IMR-90 (cell line): ENCODE measurements around the gene FRY. TPM values are rescaled to one million over a fixed set of nuclear protein-coding genes. Genes with fewer than 3 reads are reported as not detected.

ENCODE experiments used
- ATAC-seq: fragments of 200-7000 bp; cut with Tn5 transposase; 2 replicates; pipeline ENCODE4 v1.9.1; 2020; ENCODE audit warnings: low read depth, mild to moderate bottlenecking, moderate library complexity
- BruUV-seq: library from RNA; stranded (reverse); fragments of 400-500 nt; replicated peaks from 2 replicates; lab custom pipeline; 2021; lab: Mats Ljungman, UMichigan
- CTCF ChIA-PET: fragments of 300-600 bp; formaldehyde crosslinking; extraction: SDS; loops from one replicate; lab custom pipeline; 2021; ENCODE audit warnings: antibody characterized with exemption; lab: Yijun Ruan, JAX
- POLR2A ChIA-PET: fragments of 300-600 bp; sonication (Branson Sonifier 250); formaldehyde crosslinking; loops from one replicate; lab custom pipeline; 2022; ENCODE audit warnings: antibody characterized with exemption; ENCODE audit not compliant: unreplicated experiment; lab: Charles Lee
- DNase-seq: peaks from one replicate; pipeline ENCODE4 v3.0.0; 2013
- H2AFZ ChIP-seq: replicated peaks from 2 replicates; pipeline ENCODE3; 2013; ENCODE audit warnings: low read length, mild to moderate bottlenecking; ENCODE audit not compliant: poor library complexity
- H2AK5ac ChIP-seq: 2 replicates; pipeline ENCODE4 v1.6.1; 2013; ENCODE audit warnings: low read depth, low read length, inconsistent platforms
- H2AK9ac ChIP-seq: replicated peaks from 2 replicates; pipeline ENCODE3; 2013; ENCODE audit warnings: mild to moderate bottlenecking, low read depth, low read length, moderate library complexity; ENCODE audit not compliant: poor library complexity
- H2BK120ac ChIP-seq: 2 replicates; pipeline ENCODE4 v1.6.1; 2013; ENCODE audit warnings: low read depth, low read length, inconsistent platforms
- H2BK15ac ChIP-seq: 3 replicates; pipeline ENCODE4 v1.6.1; 2013; ENCODE audit warnings: low read depth, low read length, inconsistent platforms
- H2BK20ac ChIP-seq: 2 replicates; pipeline ENCODE4 v1.6.1; 2013; ENCODE audit warnings: low read depth, mild to moderate bottlenecking, inconsistent platforms, low read length, moderate library complexity
- H2BK5ac ChIP-seq: 2 replicates; pipeline ENCODE4 v1.6.1; 2013; ENCODE audit warnings: mild to moderate bottlenecking, low read depth, low read length, inconsistent platforms; ENCODE audit not compliant: poor library complexity, severe bottlenecking
- H3K14ac ChIP-seq: replicated peaks from 2 replicates; pipeline ENCODE4 v1.6.1; 2013; ENCODE audit warnings: low read depth, low read length, inconsistent platforms
- H3K18ac ChIP-seq: 2 replicates; pipeline ENCODE4 v1.6.1; 2013; ENCODE audit warnings: low read depth, low read length, control low read depth
- H3K23ac ChIP-seq: 2 replicates; pipeline ENCODE4 v1.6.1; 2013; ENCODE audit warnings: low read depth, low read length, inconsistent platforms
- H3K27ac ChIP-seq: 2 replicates; pipeline ENCODE4 v1.5.1; 2013; ENCODE audit warnings: mild to moderate bottlenecking, control low read depth, low read length; ENCODE audit not compliant: insufficient read depth
- H3K27me3 ChIP-seq: 2 replicates; pipeline ENCODE4 v1.6.1; 2013; ENCODE audit warnings: low read length; ENCODE audit not compliant: control insufficient read depth, insufficient read depth
- H3K36me3 ChIP-seq: 2 replicates; pipeline ENCODE4 v1.6.1; 2013; ENCODE audit warnings: low read length, mixed read lengths; ENCODE audit not compliant: control insufficient read depth, insufficient read depth
- H3K4ac ChIP-seq: 2 replicates; pipeline ENCODE4 v1.6.1; 2013; ENCODE audit warnings: low read depth, low read length, inconsistent platforms
- H3K4me1 ChIP-seq: 2 replicates; pipeline ENCODE4 v1.6.1; 2013; ENCODE audit warnings: low read length, mixed read lengths; ENCODE audit not compliant: control insufficient read depth, insufficient read depth
- H3K4me2 ChIP-seq: 2 replicates; pipeline ENCODE4 v1.6.1; 2013; ENCODE audit warnings: low read depth, mild to moderate bottlenecking, control low read depth, low read length, moderate library complexity
- H3K4me3 ChIP-seq: 2 replicates; pipeline ENCODE4 v1.5.1; 2013; ENCODE audit warnings: low read depth, mild to moderate bottlenecking, control low read depth, low read length, moderate library complexity; ENCODE audit not compliant: insufficient read depth
- H3K56ac ChIP-seq: 2 replicates; pipeline ENCODE4 v1.6.1; 2013; ENCODE audit warnings: low read length, inconsistent platforms; ENCODE audit not compliant: insufficient read depth; ENCODE audit errors: extremely low read depth
- H3K79me1 ChIP-seq, 2 experiments: 2 replicates each; pipeline ENCODE4 v1.6.1; 2013; ENCODE audit warnings: low read length in 2 of 2, inconsistent platforms in 1 of 2, low read depth in 1 of 2
- H3K9ac ChIP-seq: 2 replicates; pipeline ENCODE4 v1.6.1; 2013; ENCODE audit warnings: low read depth, low read length, control low read depth
- H3K9me1 ChIP-seq: 2 replicates; pipeline ENCODE4 v1.6.1; 2013; ENCODE audit warnings: low read length, inconsistent platforms; ENCODE audit not compliant: insufficient read depth
- H3K9me3 ChIP-seq: 2 replicates; pipeline ENCODE4 v1.6.1; 2013; ENCODE audit warnings: low read length; ENCODE audit not compliant: control insufficient read depth, insufficient read depth
- H4K20me1 ChIP-seq: 2 replicates; pipeline ENCODE4 v1.6.1; 2013; ENCODE audit warnings: low read length, inconsistent platforms; ENCODE audit not compliant: insufficient read depth
- H4K5ac ChIP-seq: 2 replicates; pipeline ENCODE4 v1.6.1; 2013; ENCODE audit warnings: mild to moderate bottlenecking, low read depth, low read length, control low read depth
- H4K8ac ChIP-seq, 2 experiments: 2 replicates each; pipeline ENCODE4 v1.6.1; 2013; ENCODE audit warnings: low read depth in 2 of 2, low read length in 2 of 2, control low read depth in 1 of 2, inconsistent platforms in 1 of 2
- H4K91ac ChIP-seq: 2 replicates; pipeline ENCODE4 v1.6.1; 2013; ENCODE audit warnings: low read depth, low read length, inconsistent platforms; ENCODE audit not compliant: insufficient read depth
- CEBPB ChIP-seq: IDR thresholded peaks from 2 replicates; pipeline ENCODE4 v1.6.1; 2012; ENCODE audit warnings: low read depth, low read length, improper control_type of control experiment
- NFE2L2 ChIP-seq: fragments of 150-350 bp; IDR thresholded peaks from 2 replicates; pipeline ENCODE4 v1.6.1; 2016; ENCODE audit warnings: low read depth, mild to moderate bottlenecking, low read length
- WGBS, 2 experiments: methylation state at CpG; one replicate each; pipeline versions ENCODE4 v1.1.5 to v1.1.7; 2013; ENCODE audit warnings: missing lambda C conversion rate in 2 of 2; ENCODE audit not compliant: insufficient read length in 1 of 2; ENCODE audit errors: extremely low coverage in 2 of 2; 5-methylcytosine and 5-hydroxymethylcytosine counted together
- dilution Hi-C: fragments of 300-500 bp; cut with HindIII; formaldehyde crosslinking; loops from one replicate; pipeline ENCODE4 v1.14.3; 2018; ENCODE audit warnings: low sequenced_read_pairs; ENCODE audit not compliant: unreplicated experiment
- in situ Hi-C: fragments of 300-500 bp; cut with MboI; formaldehyde crosslinking; loops from 3 replicates; pipeline ENCODE4 v1.14.3; 2019; ENCODE audit warnings: low sequenced_read_pairs, inconsistent platforms, mixed read lengths
- intact Hi-C: fragments of 100-400 bp; cut with micrococcal nuclease; formaldehyde crosslinking; loops from 2 replicates; pipeline ENCODE4 v1.10.0; 2022
- polyA plus RNA-seq, 3 experiments: library from polyadenylated mRNA; depleted of rRNA; stranded (reverse); fragments of >200 nt; gene quantifications; 2 replicates each; pipeline ENCODE4 v1.2.3, GENCODE V29; 2012; ENCODE audit warnings: low replicate concordance in 1 of 3
- total RNA-seq: library from RNA; depleted of rRNA; stranded (reverse); fragments of >200 nt; gene quantifications from 2 replicates; pipeline ENCODE4 v1.2.3, GENCODE V29; 2012

Gene FRY
- total and polyA plus RNA-seq, 2 of the 4 experiments (the other 2 are of a cell fraction), result 3.0 to 4.8 TPM

DNA sequence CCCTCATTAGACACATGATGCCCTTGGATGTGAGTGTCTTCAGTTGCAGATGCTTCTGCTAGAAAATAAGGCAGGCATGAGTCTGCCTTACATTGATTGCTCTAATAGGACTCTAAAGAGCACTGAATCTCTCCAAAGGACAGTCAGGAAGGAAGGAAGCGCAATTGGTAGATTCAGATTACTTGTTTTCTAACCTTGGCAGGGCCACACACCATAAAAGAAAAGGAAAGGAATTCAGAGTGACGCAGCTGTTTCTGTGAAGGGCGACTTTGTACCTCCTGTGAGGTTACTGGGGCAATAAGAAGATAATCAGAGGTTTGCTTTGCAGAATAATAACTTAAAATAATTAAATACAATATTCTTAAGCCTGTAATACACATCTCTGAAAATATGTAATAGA is 48.0 kb downstream of the FRY start:
- Histone ChIP-seq H4K5ac (no peak overlapping the region), H2BK5ac (no peak overlapping the region), H4K8ac (no peak overlapping the region), H2AFZ (no peak overlapping the region), H3K56ac (no peak overlapping the region), H3K9ac (no peak overlapping the region), H3K18ac (no peak overlapping the region), H3K27me3 (no peaks in the 10 kb centered on the region), H2BK120ac (no peak overlapping the region), H3K79me1 (no peaks in the 10 kb centered on the region), H3K27ac (no peak overlapping the region), H3K4me3 (no peak overlapping the region), H3K4me1 (no peaks in the 10 kb centered on the region), H2AK5ac (no peak overlapping the region), H3K36me3 (peaks cover 5% of the 10 kb centered on the region; the same call in 1 of the 2 replicates), H2BK15ac (no peak overlapping the region), H4K91ac (no peak overlapping the region), H3K4me2 (no peak overlapping the region), H2AK9ac (no peak overlapping the region), H3K4ac (no peak overlapping the region), H2BK20ac (no peak overlapping the region), H3K9me3 (no peaks in the 10 kb centered on the region), H3K9me1 (no peaks in the 10 kb centered on the region), H3K14ac (no peak overlapping the region), H3K23ac (no peak overlapping the region), H4K20me1 (no peaks in the 10 kb centered on the region)
- DNase-seq (no peak), ATAC-seq (no peak)
- TF ChIP-seq CEBPB (no peak), NFE2L2 (no peak)
- in situ Hi-C loops (no loop called here), dilution Hi-C loops (no loop called here), intact Hi-C loops (no loop called here)
- no TSS peak for BruUV-seq
- no CpG with 5 or more reads among the region's 3 CpGs for WGBS, 2 experiments
- ChIA-PET POLR2A (no interaction called here), CTCF (no interaction called here)
